ENCODE results near the gene THOC5.

The THOC5 gene

GRCh38 chr22:29581799-29582198, 28.2 kb upstream of the THOC5 start:
- DNase-seq (ENCODE audit: low read depth in 1 of 2, low spot score in 1 of 2), result no peak
- TF ChIP-seq CTCF (IDR thresholded peaks at IDR 0.05; ENCODE audit: insufficient read depth, low read length), result no peak
- TF ChIP-seq REST (IDR thresholded peaks at IDR 0.05; ENCODE audit: insufficient replicate concordance, low read depth), result no peak
- no peak for TF ChIP-seq POLR2AphosphoS5 (IDR thresholded peaks at IDR 0.05; ENCODE audit: low read depth)
- TF ChIP-seq GABPA (IDR thresholded peaks at IDR 0.05; ENCODE audit: low read depth), result no peak
- TF ChIP-seq SPI1 (IDR thresholded peaks at IDR 0.05; ENCODE audit: borderline replicate concordance, low read depth), result no peak
- H3K4me3 ChIP-seq (replicated peaks; ENCODE audit: insufficient read depth, low read length), result no peak overlapping the region; the same call in 1 of the 2 replicates
- no peaks in the 10 kb centered on the region for H3K27me3 ChIP-seq (ENCODE audit: insufficient read depth, poor library complexity, severe bottlenecking)
- no peak overlapping the region for H3K27ac ChIP-seq (replicated peaks)

- no peak for TF ChIP-seq SPI1 (IDR thresholded peaks at IDR 0.05; ENCODE audit: borderline replicate concordance, low read depth)
- TF ChIP-seq GABPA (IDR thresholded peaks at IDR 0.05; ENCODE audit: low read depth), result no peak
- no peak for TF ChIP-seq REST (IDR thresholded peaks at IDR 0.05; ENCODE audit: insufficient replicate concordance, low read depth)
- no peak for TF ChIP-seq POLR2AphosphoS5 (IDR thresholded peaks at IDR 0.05; ENCODE audit: low read depth)
- TF ChIP-seq CTCF (IDR thresholded peaks at IDR 0.05; ENCODE audit: insufficient read depth, low read length), result no peak
- DNase-seq (ENCODE audit: low read depth in 1 of 2, low spot score in 1 of 2), result peak in 1 of 2 experiments; percentile 6
- Histone ChIP-seq H3K27ac (replicated peaks) (no peak overlapping the region), H3K27me3 (ENCODE audit: insufficient read depth, poor library complexity, severe bottlenecking) (no peaks in the 10 kb centered on the region), H3K4me3 (replicated peaks; ENCODE audit: insufficient read depth, low read length) (peak overlapping the region; percentile 79)
Observed at GRCh38 chr22:29580200-29580810, 26.7 kb upstream of the THOC5 start.

GRCh38 chr22:29578462-29579200, 25.1 kb upstream of the THOC5 start:
- Histone ChIP-seq H3K4me3 (replicated peaks; ENCODE audit: insufficient read depth, low read length) (no peak overlapping the region), H3K27me3 (ENCODE audit: insufficient read depth, poor library complexity, severe bottlenecking) (no peaks in the 10 kb centered on the region), H3K27ac (replicated peaks) (no peak overlapping the region)
- DNase-seq (ENCODE audit: low read depth in 1 of 2, low spot score in 1 of 2), result no peak
- TF ChIP-seq REST (IDR thresholded peaks at IDR 0.05; ENCODE audit: insufficient replicate concordance, low read depth) (no peak), CTCF (IDR thresholded peaks at IDR 0.05; ENCODE audit: insufficient read depth, low read length) (no peak), GABPA (IDR thresholded peaks at IDR 0.05; ENCODE audit: low read depth) (no peak), POLR2AphosphoS5 (IDR thresholded peaks at IDR 0.05; ENCODE audit: low read depth) (no peak)
